Neural crest cell (in vitro differentiated cells): ENCODE results near the gene PLEKHJ1. TPM values are rescaled to one million over a fixed set of nuclear protein-coding genes. Genes with fewer than 3 reads are reported as not detected.

Experiments used
- DNase-seq: peaks from one replicate; pipeline ENCODE4 v3.0.0; 2021; ENCODE audit warnings: low read depth, mixed read lengths, low spot score
- H3K27ac Mint-ChIP-seq: one replicate; pipeline ENCODE4 v1.8.0; 2021; ENCODE audit warnings: mild to moderate bottlenecking, mixed read lengths; ENCODE audit not compliant: unreplicated experiment
- H3K27me3 Mint-ChIP-seq: 2 replicates; pipeline ENCODE4 v1.8.0; 2021; ENCODE audit warnings: low read depth, mild to moderate bottlenecking, mixed read lengths
- H3K36me3 Mint-ChIP-seq: 2 replicates; pipeline ENCODE4 v1.8.0; 2021; ENCODE audit warnings: low read depth, mild to moderate bottlenecking, mixed read lengths
- H3K4me1 Mint-ChIP-seq: 2 replicates; pipeline ENCODE4 v1.8.0; 2021; ENCODE audit warnings: mixed read lengths
- H3K4me3 Mint-ChIP-seq: one replicate; pipeline ENCODE4 v1.8.0; 2021; ENCODE audit warnings: mild to moderate bottlenecking, mixed read lengths
- H3K9me3 Mint-ChIP-seq: 2 replicates; pipeline ENCODE4 v1.8.0; 2021; ENCODE audit warnings: mixed read lengths
- total RNA-seq: library from RNA; stranded (reverse); gene quantifications from 2 replicates; pipeline ENCODE4 v1.2.1, GENCODE V29; 2021
- TF ChIP-seq, protein P1 (sequence below): fragments of 200-600 bp; sonication (generic); conservative IDR thresholded peaks from 2 replicates; pipeline ENCODE4 v1.5.0; 2021; ENCODE audit warnings: antibody characterized with exemption, mild to moderate bottlenecking

The PLEKHJ1 gene
- total RNA-seq, 1 donor from 2014 or later = 137 TPM

GRCh38 chr19:2251106-2252054 is 15.3 kb upstream of the PLEKHJ1 start:
- Mint-ChIP-seq H3K27me3 (peaks cover 13% of the 10 kb centered on the region), H3K36me3 (no peaks in the 10 kb centered on the region), H3K27ac (no peak overlapping the region), H3K4me3 (no peak overlapping the region), H3K4me1 (peaks cover 5% of the 10 kb centered on the region), H3K9me3 (no peaks in the 10 kb centered on the region)
- TF ChIP-seq, protein P1, sequence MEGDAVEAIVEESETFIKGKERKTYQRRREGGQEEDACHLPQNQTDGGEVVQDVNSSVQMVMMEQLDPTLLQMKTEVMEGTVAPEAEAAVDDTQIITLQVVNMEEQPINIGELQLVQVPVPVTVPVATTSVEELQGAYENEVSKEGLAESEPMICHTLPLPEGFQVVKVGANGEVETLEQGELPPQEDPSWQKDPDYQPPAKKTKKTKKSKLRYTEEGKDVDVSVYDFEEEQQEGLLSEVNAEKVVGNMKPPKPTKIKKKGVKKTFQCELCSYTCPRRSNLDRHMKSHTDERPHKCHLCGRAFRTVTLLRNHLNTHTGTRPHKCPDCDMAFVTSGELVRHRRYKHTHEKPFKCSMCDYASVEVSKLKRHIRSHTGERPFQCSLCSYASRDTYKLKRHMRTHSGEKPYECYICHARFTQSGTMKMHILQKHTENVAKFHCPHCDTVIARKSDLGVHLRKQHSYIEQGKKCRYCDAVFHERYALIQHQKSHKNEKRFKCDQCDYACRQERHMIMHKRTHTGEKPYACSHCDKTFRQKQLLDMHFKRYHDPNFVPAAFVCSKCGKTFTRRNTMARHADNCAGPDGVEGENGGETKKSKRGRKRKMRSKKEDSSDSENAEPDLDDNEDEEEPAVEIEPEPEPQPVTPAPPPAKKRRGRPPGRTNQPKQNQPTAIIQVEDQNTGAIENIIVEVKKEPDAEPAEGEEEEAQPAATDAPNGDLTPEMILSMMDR = no peak
- DNase-seq = no peak

- peaks cover 13% of the 10 kb centered on the region for H3K27me3 Mint-ChIP-seq
- H3K36me3 Mint-ChIP-seq = no peaks in the 10 kb centered on the region
- TF ChIP-seq, protein P1 = no peak
- H3K9me3 Mint-ChIP-seq = no peaks in the 10 kb centered on the region
- peaks cover 5% of the 10 kb centered on the region for H3K4me1 Mint-ChIP-seq
- no peak overlapping the region for H3K27ac Mint-ChIP-seq
- H3K4me3 Mint-ChIP-seq = no peak overlapping the region
- no peak for DNase-seq
Observed at GRCh38 chr19:2250766-2251105, 14.6 kb upstream of the PLEKHJ1 start.

GRCh38 chr19:2249880-2250765 is 14.0 kb upstream of the PLEKHJ1 start:
- Mint-ChIP-seq H3K4me3 (peak overlapping the region; percentile 47), H3K9me3 (no peaks in the 10 kb centered on the region), H3K27me3 (peaks cover 13% of the 10 kb centered on the region), H3K4me1 (peaks cover 5% of the 10 kb centered on the region), H3K36me3 (no peaks in the 10 kb centered on the region), H3K27ac (no peak overlapping the region)
- TF ChIP-seq, protein P1 = no peak
- no peak for DNase-seq

GRCh38 chr19:2249010-2249866 is 13.1 kb upstream of the PLEKHJ1 start, which contains the start of gene AMH:
Gene AMH (plus strand): TSS chr19:2249323. CDS start chr19:2249333, 10 bp downstream.
- peaks cover 5% of the 10 kb centered on the region for H3K4me1 Mint-ChIP-seq
- DNase-seq = no peak
- TF ChIP-seq, protein P1 = no peak
- H3K27ac Mint-ChIP-seq = no peak within 1 kb of the TSS
- no peaks in the 10 kb centered on the region for H3K9me3 Mint-ChIP-seq
- peak within 1 kb of the TSS; percentile 47 for H3K4me3 Mint-ChIP-seq
- peaks cover 4% of the 10 kb centered on the region for H3K36me3 Mint-ChIP-seq
- peaks cover 13% of the 10 kb centered on the region for H3K27me3 Mint-ChIP-seq
